ENCODE results near the gene VAV3.

- no peak for TF ChIP-seq CTCF (IDR thresholded peaks at IDR 0.05)
- no peak for TF ChIP-seq POLR2A (IDR thresholded peaks at IDR 0.05)
Measured at GRCh38 chr1:107552781-107553180, 412.2 kb downstream of the VAV3 start.

Measured in heart left ventricle (tissue), 13 donors.